Muscle layer of colon (tissue), 2 donors: Measurements from ENCODE around the gene KDM4E.

Experiments used
- H3K27ac ChIP-seq: one replicate; pipeline ENCODE4 v1.7.0; 2013; ENCODE audit warnings: low read depth, mild to moderate bottlenecking, low read length, moderate library complexity
- H3K27me3 ChIP-seq, 2 donors: one replicate each; pipeline ENCODE4 v1.7.0; 2013; ENCODE audit warnings: low read length in 2 of 2, mild to moderate bottlenecking in 2 of 2; ENCODE audit not compliant: insufficient read depth in 2 of 2, control insufficient read depth in 1 of 2
- H3K36me3 ChIP-seq: one replicate; pipeline ENCODE4 v1.7.0; 2013; ENCODE audit warnings: mild to moderate bottlenecking, low read length; ENCODE audit not compliant: insufficient read depth
- H3K4me1 ChIP-seq: one replicate; pipeline ENCODE4 v1.7.0; 2013; ENCODE audit warnings: mild to moderate bottlenecking, low read length; ENCODE audit not compliant: insufficient read depth
- H3K4me3 ChIP-seq, 2 donors: one replicate each; pipeline ENCODE4 v1.7.0; 2013; ENCODE audit warnings: low read length in 2 of 2, low read depth in 1 of 2, mild to moderate bottlenecking in 1 of 2, moderate library complexity in 1 of 2
- H3K9ac ChIP-seq: one replicate; pipeline ENCODE4 v1.7.0; 2013; ENCODE audit warnings: low read length
- H3K9me3 ChIP-seq: one replicate; pipeline ENCODE4 v1.7.0; 2013; ENCODE audit warnings: mild to moderate bottlenecking, low read length
- donor health status: abdominal sarcoma.
- donor health status: Adenocarcinoma of cecum.

Gene KDM4E

GRCh38 chr11:95074792-95075563 lies 49.9 kb downstream of the KDM4E start:
- no peak overlapping the region for H3K4me3 ChIP-seq
- no peak overlapping the region for H3K9ac ChIP-seq
- no peak overlapping the region for H3K27ac ChIP-seq
- H3K4me1 ChIP-seq: peaks cover 5% of the 10 kb centered on the region
- no peaks in the 10 kb centered on the region for H3K36me3 ChIP-seq
- H3K9me3 ChIP-seq: no peaks in the 10 kb centered on the region
- no peaks in the 10 kb centered on the region for H3K27me3 ChIP-seq

- H3K27me3 ChIP-seq: no peaks in the 10 kb centered on the region
- H3K36me3 ChIP-seq: no peaks in the 10 kb centered on the region
- H3K4me3 ChIP-seq: no peak overlapping the region
- H3K27ac ChIP-seq: no peak overlapping the region
- no peak overlapping the region for H3K9ac ChIP-seq
- H3K9me3 ChIP-seq: no peaks in the 10 kb centered on the region
- H3K4me1 ChIP-seq: peaks cover 5% of the 10 kb centered on the region
Observed at GRCh38 chr11:95076416-95076815, 51.4 kb downstream of the KDM4E start.

GRCh38 chr11:95076981-95077380 lies 51.9 kb downstream of the KDM4E start:
- Histone ChIP-seq H3K36me3 (no peaks in the 10 kb centered on the region), H3K9ac (no peak overlapping the region), H3K9me3 (no peaks in the 10 kb centered on the region), H3K4me3 (no peak overlapping the region), H3K27ac (no peak overlapping the region), H3K4me1 (peaks cover 5% of the 10 kb centered on the region), H3K27me3 (no peaks in the 10 kb centered on the region)
